Measurements from ENCODE around the gene IL20RA.

- no peak for TF ChIP-seq POLR2A (IDR thresholded peaks at IDR 0.05; ENCODE audit: low read length)
- TF ChIP-seq GATA1 (IDR thresholded peaks at IDR 0.05; ENCODE audit: low read depth, low read length), result no peak
Measured at GRCh38 chr6:137080711-137081110, 35.9 kb upstream of the IL20RA start.

Measured in erythroblast (primary cell).